Progenitor cell of endocrine pancreas (in vitro differentiated cells): ENCODE measurements around the gene CCDC192. TPM values are rescaled to one million over a fixed set of nuclear protein-coding genes. Genes with fewer than 3 reads are reported as not detected.

ENCODE experiments used
- DNase-seq: peaks from one replicate; pipeline ENCODE4 v3.0.0; 2021; ENCODE audit warnings: low spot score; ENCODE audit not compliant: unreplicated experiment
- H3K27ac Mint-ChIP-seq: 2 replicates; pipeline ENCODE4 v1.8.0; 2021; ENCODE audit warnings: mild to moderate bottlenecking, moderate library complexity, mixed read lengths
- H3K27me3 Mint-ChIP-seq: 2 replicates; pipeline ENCODE4 v1.8.0; 2021; ENCODE audit warnings: mixed read lengths
- H3K36me3 Mint-ChIP-seq: 2 replicates; pipeline ENCODE4 v1.8.0; 2022; ENCODE audit warnings: mixed read lengths; ENCODE audit not compliant: insufficient read depth
- H3K4me1 Mint-ChIP-seq: 2 replicates; pipeline ENCODE4 v1.8.0; 2021; ENCODE audit warnings: low read depth, mixed read lengths
- H3K4me3 Mint-ChIP-seq: 2 replicates; pipeline ENCODE4 v1.8.0; 2021; ENCODE audit warnings: low read depth, mild to moderate bottlenecking, moderate library complexity, mixed read lengths
- H3K9me3 Mint-ChIP-seq: 2 replicates; pipeline ENCODE4 v1.8.0; 2021; ENCODE audit warnings: low read depth, mixed read lengths
- total RNA-seq: library from RNA; stranded (reverse); gene quantifications from 2 replicates; pipeline ENCODE4 v1.2.1, GENCODE V29; 2021
- TF ChIP-seq, protein P1 (sequence below): fragments of 200-600 bp; sonication (generic); IDR thresholded peaks from one replicate; pipeline ENCODE4 v1.5.0; 2021; ENCODE audit warnings: antibody characterized with exemption, mild to moderate bottlenecking; ENCODE audit not compliant: unreplicated experiment

CCDC192 gene
- total RNA-seq, 1 donor from 2014 or later, result not detected

DNA sequence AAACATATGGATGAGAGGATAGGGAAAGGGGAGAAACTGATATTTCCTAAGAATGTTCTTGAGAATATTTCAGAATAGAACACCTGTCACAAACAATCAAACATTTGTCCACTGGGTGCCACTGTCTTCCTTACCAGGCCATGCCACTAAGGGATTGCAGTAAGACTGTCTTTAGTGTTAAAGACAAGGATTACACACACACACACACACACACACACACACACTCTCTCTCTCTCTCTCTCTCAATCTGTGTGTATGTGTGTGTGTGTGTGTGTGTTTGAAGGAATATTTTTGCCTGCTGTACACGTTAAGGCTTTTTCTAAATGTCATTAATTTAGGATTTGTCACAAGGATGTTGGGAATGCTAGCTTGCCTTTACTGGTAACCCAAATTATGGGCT lies 54.4 kb downstream of the CCDC192 start:
- Mint-ChIP-seq H3K4me3 (no peak overlapping the region), H3K36me3 (no peaks in the 10 kb centered on the region), H3K27ac (peak overlapping the region; percentile 83), H3K9me3 (peaks cover 3% of the 10 kb centered on the region), H3K4me1 (peaks cover 55% of the 10 kb centered on the region), H3K27me3 (no peaks in the 10 kb centered on the region)
- TF ChIP-seq, protein P1, sequence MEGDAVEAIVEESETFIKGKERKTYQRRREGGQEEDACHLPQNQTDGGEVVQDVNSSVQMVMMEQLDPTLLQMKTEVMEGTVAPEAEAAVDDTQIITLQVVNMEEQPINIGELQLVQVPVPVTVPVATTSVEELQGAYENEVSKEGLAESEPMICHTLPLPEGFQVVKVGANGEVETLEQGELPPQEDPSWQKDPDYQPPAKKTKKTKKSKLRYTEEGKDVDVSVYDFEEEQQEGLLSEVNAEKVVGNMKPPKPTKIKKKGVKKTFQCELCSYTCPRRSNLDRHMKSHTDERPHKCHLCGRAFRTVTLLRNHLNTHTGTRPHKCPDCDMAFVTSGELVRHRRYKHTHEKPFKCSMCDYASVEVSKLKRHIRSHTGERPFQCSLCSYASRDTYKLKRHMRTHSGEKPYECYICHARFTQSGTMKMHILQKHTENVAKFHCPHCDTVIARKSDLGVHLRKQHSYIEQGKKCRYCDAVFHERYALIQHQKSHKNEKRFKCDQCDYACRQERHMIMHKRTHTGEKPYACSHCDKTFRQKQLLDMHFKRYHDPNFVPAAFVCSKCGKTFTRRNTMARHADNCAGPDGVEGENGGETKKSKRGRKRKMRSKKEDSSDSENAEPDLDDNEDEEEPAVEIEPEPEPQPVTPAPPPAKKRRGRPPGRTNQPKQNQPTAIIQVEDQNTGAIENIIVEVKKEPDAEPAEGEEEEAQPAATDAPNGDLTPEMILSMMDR, result peak; percentile 36
- DNase-seq, result no peak

DNA sequence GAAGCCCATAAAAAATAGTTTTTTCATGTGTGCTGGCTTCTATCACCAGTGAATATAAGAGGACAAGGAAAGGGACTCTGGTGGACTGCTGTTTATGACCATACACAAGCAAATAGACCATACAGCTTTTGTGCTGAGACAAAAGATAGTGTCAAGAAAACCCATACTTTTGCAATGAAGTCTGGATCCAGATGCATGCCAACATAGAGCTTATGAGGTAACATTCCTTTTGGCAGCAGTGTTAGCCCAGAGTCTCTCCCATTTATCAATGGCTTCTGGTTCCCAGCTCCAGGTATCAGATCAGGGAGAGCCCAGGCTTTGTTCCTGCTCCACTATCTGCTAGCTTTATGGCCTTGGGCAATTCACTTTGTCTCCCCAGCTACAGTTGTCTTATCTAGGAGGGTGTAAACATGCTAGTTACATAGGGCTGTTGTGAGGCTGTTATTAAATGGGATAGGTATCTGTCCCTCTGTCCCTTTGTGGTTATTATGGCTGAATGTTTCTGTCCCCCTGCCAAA lies 55.6 kb downstream of the CCDC192 start:
- TF ChIP-seq, protein P1, result no peak
- Mint-ChIP-seq H3K36me3 (no peaks in the 10 kb centered on the region), H3K4me1 (peaks cover 51% of the 10 kb centered on the region), H3K4me3 (no peak overlapping the region), H3K27me3 (no peaks in the 10 kb centered on the region), H3K9me3 (peaks cover 3% of the 10 kb centered on the region), H3K27ac (peak overlapping the region; percentile 25)
- no peak for DNase-seq

GRCh38 chr5:127761869-127762268 lies 58.7 kb downstream of the CCDC192 start:
- H3K4me1 Mint-ChIP-seq, result peaks cover 38% of the 10 kb centered on the region
- H3K9me3 Mint-ChIP-seq, result peaks cover 3% of the 10 kb centered on the region
- DNase-seq, result no peak
- TF ChIP-seq, protein P1, result no peak
- H3K27me3 Mint-ChIP-seq, result no peaks in the 10 kb centered on the region
- no peak overlapping the region for H3K27ac Mint-ChIP-seq
- no peaks in the 10 kb centered on the region for H3K36me3 Mint-ChIP-seq
- no peak overlapping the region for H3K4me3 Mint-ChIP-seq

- Mint-ChIP-seq H3K9me3 (peaks cover 3% of the 10 kb centered on the region), H3K27me3 (no peaks in the 10 kb centered on the region), H3K4me3 (no peak overlapping the region), H3K36me3 (no peaks in the 10 kb centered on the region), H3K27ac (no peak overlapping the region), H3K4me1 (peaks cover 37% of the 10 kb centered on the region)
- TF ChIP-seq, protein P1, result no peak
- no peak for DNase-seq
Observed at GRCh38 chr5:127762412-127762811, 59.2 kb downstream of the CCDC192 start.

DNA sequence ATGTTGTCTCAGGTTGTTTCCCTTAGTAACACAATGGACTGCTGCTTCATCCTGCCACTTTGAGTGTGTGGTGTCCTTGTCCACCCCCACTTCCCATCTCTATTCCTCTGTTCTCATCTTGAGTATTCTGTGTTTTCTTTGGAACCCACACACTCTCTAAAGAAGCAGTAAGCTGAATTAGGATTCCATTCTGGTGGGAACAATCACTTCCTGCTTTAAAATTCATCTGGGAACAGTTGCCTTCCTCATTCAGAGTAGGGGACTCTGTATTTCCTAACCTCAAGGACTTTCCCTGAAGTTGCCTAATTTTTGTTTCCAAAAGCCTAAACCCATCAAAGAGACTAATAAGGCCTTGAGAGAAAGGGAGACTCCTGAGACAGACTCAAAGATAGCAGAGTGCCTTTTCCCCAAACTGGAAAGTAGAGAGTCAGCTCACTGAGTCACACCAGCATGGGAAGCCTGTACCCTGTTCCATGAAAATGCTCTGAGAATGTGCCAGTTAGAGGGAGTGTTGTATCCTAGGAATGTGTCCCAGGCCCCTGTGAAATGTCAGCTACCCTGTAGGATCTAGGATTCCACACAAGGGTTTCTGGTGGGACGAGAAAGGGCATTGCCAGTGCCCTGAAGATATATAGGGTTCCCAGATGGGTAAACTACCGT lies 63.6 kb downstream of the CCDC192 start:
- H3K4me3 Mint-ChIP-seq, result no peak overlapping the region
- no peak for DNase-seq
- TF ChIP-seq, protein P1, result no peak
- H3K27me3 Mint-ChIP-seq, result no peaks in the 10 kb centered on the region
- no peaks in the 10 kb centered on the region for H3K36me3 Mint-ChIP-seq
- no peaks in the 10 kb centered on the region for H3K9me3 Mint-ChIP-seq
- peaks cover 13% of the 10 kb centered on the region for H3K4me1 Mint-ChIP-seq
- H3K27ac Mint-ChIP-seq, result no peak overlapping the region
